ENCODE data around the gene CACNA1C.

DNA sequence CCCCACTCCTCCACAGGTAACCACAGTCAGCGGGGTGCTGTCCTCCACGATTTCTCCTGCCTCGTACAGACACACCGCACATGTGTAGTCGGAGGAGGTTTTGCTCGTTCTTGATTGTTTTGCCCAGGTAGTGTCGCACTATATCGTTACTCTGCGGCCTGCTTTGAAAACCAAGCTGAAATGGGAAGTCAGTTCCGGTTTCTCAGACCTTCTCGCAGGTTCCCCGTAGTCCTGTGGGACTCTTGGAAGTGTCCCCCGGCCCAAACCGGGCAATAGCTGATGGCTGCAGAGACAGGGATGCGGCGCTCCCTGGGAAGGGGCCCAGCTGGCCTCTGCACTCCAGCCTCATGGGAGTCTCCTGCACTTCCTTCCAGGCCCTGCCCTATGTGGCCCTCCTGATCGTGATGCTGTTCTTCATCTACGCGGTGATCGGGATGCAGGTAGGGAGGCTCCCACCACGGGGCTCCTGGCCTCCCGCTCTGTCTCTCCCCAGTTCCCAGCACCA is 600.7 kb downstream of the CACNA1C start:
- TF ChIP-seq, protein P1, sequence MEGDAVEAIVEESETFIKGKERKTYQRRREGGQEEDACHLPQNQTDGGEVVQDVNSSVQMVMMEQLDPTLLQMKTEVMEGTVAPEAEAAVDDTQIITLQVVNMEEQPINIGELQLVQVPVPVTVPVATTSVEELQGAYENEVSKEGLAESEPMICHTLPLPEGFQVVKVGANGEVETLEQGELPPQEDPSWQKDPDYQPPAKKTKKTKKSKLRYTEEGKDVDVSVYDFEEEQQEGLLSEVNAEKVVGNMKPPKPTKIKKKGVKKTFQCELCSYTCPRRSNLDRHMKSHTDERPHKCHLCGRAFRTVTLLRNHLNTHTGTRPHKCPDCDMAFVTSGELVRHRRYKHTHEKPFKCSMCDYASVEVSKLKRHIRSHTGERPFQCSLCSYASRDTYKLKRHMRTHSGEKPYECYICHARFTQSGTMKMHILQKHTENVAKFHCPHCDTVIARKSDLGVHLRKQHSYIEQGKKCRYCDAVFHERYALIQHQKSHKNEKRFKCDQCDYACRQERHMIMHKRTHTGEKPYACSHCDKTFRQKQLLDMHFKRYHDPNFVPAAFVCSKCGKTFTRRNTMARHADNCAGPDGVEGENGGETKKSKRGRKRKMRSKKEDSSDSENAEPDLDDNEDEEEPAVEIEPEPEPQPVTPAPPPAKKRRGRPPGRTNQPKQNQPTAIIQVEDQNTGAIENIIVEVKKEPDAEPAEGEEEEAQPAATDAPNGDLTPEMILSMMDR (IDR thresholded peaks at IDR 0.05) = no peak
- TF ChIP-seq POLR2A (IDR thresholded peaks at IDR 0.05) = no peak
